Bronchial epithelial cell (primary cell): ENCODE data around the gene ATG10. TPM values are rescaled to one million over a fixed set of nuclear protein-coding genes. Genes with fewer than 3 reads are reported as not detected.

Experiments used
- DNase-seq: peaks from one replicate; pipeline ENCODE4 v3.0.0-alpha.2; 2010; ENCODE audit warnings: low read depth
- FAIRE-seq: peaks from 2 replicates; lab custom pipeline; 2011; peaks lifted over from hg19 to GRCh38; lab: Jason Lieb, UNC
- H3K27me3 ChIP-seq: 2 replicates; pipeline ENCODE4 v1.5.1; 2011; ENCODE audit warnings: low read length; ENCODE audit not compliant: control insufficient read depth, insufficient read depth
- H3K36me3 ChIP-seq: 2 replicates; pipeline ENCODE4 v1.5.1; 2011; ENCODE audit warnings: low read length; ENCODE audit not compliant: control insufficient read depth, insufficient read depth
- H3K4me3 ChIP-seq: 2 replicates; pipeline ENCODE4 v1.5.1; 2011; ENCODE audit warnings: mild to moderate bottlenecking, low read depth, low read length, control low read depth
- CTCF ChIP-seq: IDR thresholded peaks from 2 replicates; pipeline ENCODE4 v1.5.1; 2011; ENCODE audit warnings: mild to moderate bottlenecking, moderate library complexity, low read length, control low read depth, inconsistent platforms; ENCODE audit not compliant: insufficient read depth, severe bottlenecking
- total RNA-seq: library from RNA; depleted of rRNA; stranded (reverse); fragments of >200 nt; gene quantifications from 2 replicates; pipeline ENCODE4 v1.2.1, GENCODE V29; 2014

Gene ATG10
- total RNA-seq, 1 donor from 2014 or later, result 9.7 TPM

GRCh38 chr5:82274343-82275211 is 302.8 kb downstream of the ATG10 start:
- Histone ChIP-seq H3K27me3 (no peaks in the 10 kb centered on the region), H3K36me3 (peaks cover 11% of the 10 kb centered on the region), H3K4me3 (no peak overlapping the region)
- TF ChIP-seq CTCF, result no peak
- FAIRE-seq (no peak), DNase-seq (no peak)

- TF ChIP-seq CTCF, result no peak
- FAIRE-seq (no peak), DNase-seq (no peak)
- H3K27me3 ChIP-seq, result no peaks in the 10 kb centered on the region
- H3K36me3 ChIP-seq, result peaks cover 11% of the 10 kb centered on the region
- no peak overlapping the region for H3K4me3 ChIP-seq
These were observed 303.4 kb downstream of the ATG10 start for GRCh38 chr5:82275216-82275664.

DNA sequence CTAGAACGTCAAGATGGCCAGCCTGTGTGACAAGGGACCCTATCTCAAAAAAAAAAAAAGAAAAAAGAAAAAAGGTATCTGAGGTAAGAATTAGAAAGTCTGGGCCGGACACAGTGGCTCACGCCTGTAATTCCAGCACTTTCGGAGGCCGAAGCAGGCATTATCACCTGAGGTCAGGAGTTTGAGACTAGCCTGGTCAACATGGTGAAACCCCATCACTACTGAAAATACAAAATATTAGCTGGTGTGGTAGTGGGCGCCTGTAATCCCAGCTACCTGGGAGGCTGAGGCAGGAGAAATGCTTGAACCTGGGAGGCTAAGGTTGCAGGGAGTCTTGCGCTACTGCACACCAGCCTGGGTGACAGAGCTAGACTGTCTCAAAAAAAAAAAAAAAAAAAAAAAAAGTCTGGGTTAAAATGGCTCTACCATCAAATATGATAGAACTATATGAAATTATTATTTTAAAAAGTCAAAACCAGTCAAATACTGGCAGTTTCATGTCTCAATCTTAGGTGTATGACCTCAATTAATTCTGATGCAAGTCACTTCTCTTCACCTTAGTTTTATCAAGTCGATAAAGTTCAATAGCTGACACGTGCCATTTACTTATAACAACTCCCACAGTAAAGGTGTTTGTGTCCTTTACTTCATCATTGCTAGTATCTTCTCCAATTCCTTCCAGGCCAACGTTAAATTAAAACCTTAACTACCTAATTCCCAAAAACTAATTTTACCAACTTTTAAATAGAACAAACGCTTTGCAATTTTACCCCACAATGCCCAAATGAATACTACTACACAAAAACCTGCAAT is 305.2 kb downstream of the ATG10 start:
- no peak for FAIRE-seq
- no peak for DNase-seq
- no peak for TF ChIP-seq CTCF
- H3K4me3 ChIP-seq, result peak overlapping the region; percentile 93
- H3K36me3 ChIP-seq, result peaks cover 11% of the 10 kb centered on the region
- H3K27me3 ChIP-seq, result no peaks in the 10 kb centered on the region

DNA sequence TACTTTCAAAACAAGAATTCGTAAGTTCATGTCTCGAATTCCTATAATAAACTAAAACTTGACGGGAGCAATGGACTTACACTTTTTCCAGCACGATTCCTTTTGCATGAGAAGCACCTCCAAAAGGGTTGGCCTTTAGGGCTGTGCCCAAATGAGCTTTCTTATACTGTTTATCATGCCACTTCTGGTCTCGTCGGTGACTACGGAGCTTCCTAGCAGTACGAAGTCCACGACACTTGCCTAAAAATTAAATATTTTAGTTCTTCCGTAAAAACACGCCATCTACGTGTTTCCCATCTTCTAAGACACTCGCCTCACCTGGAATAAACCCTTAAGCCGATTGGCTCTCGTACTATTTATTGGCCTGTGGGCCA is 305.8 kb downstream of the ATG10 start:
- no peaks in the 10 kb centered on the region for H3K27me3 ChIP-seq
- DNase-seq (no peak), FAIRE-seq (no peak)
- no peak for TF ChIP-seq CTCF
- peaks cover 11% of the 10 kb centered on the region for H3K36me3 ChIP-seq
- H3K4me3 ChIP-seq, result peak overlapping the region; percentile 93

GRCh38 chr5:82277987-82278710 is 306.3 kb downstream of the ATG10 start, which contains the start of gene RPS23:
RPS23 (minus strand) TSS chr5:82278354; CDS start chr5:82278323, 31 bp downstream.
- peaks cover 11% of the 10 kb centered on the region for H3K36me3 ChIP-seq
- DNase-seq, result peak; percentile 78
- TF ChIP-seq CTCF, result no peak
- H3K4me3 ChIP-seq, result peak within 1 kb of the TSS; percentile 93
- FAIRE-seq, result no peak
- H3K27me3 ChIP-seq, result no peaks in the 10 kb centered on the region
